ENCODE results near the gene NAV2. TPM values are rescaled to one million over a fixed set of nuclear protein-coding genes. Genes with fewer than 3 reads are reported as not detected.

NAV2 gene
- total RNA-seq, 1 experiment from 2014 or later, result 46.3 TPM

GRCh38 chr11:19862091-19862490, 149.5 kb downstream of the NAV2 start:
- Histone ChIP-seq H4K8ac (replicated peaks; ENCODE audit: insufficient read length, low read depth, low read length) (no peak overlapping the region), H3K56ac (ENCODE audit: insufficient read length, low read depth, low read length) (no peak overlapping the region), H3K23ac (ENCODE audit: insufficient read length, low read depth, low read length) (no peak overlapping the region), H3K79me1 (ENCODE audit: insufficient read depth, low read depth, low read length, poor library complexity, severe bottlenecking) (no peaks in the 10 kb centered on the region), H3K4me1 (ENCODE audit: insufficient read depth, low read length) (peaks cover 9% of the 10 kb centered on the region), H3K9ac (ENCODE audit: extremely low read depth, insufficient read length, low read length) (no peak overlapping the region), H3T11ph (ENCODE audit: low read length) (no peak overlapping the region), H4K5ac (ENCODE audit: insufficient read length, low read depth, low read length) (no peak overlapping the region), H3K4ac (ENCODE audit: low read depth, low read length) (no peak overlapping the region), H3K23me2 (ENCODE audit: insufficient read length, low read depth, low read length, poor library complexity, severe bottlenecking) (no peaks in the 10 kb centered on the region), H3K14ac (ENCODE audit: insufficient read depth, low read length) (no peak overlapping the region; the same call in 1 of the 2 replicates), H2BK15ac (ENCODE audit: low read depth, low read length) (no peak overlapping the region), H2AK5ac (ENCODE audit: insufficient read length, low read length) (no peak overlapping the region), H3K27ac (ENCODE audit: insufficient read length, low read depth, low read length) (no peak overlapping the region), H3K4me2 (ENCODE audit: insufficient read depth, insufficient read length, low read length) (no peak overlapping the region), H4K20me1 (ENCODE audit: control insufficient read depth, insufficient read depth, insufficient read length) (no peaks in the 10 kb centered on the region), H3K9me3 (ENCODE audit: control insufficient read depth, low read depth, low read length) (no peaks in the 10 kb centered on the region), H2AFZ (ENCODE audit: low read length) (no peak overlapping the region), H2BK120ac (ENCODE audit: low read depth, low read length, poor library complexity, severe bottlenecking) (no peak overlapping the region), H3K18ac (ENCODE audit: insufficient read length, low read depth, low read length) (no peak overlapping the region), H2BK5ac (ENCODE audit: insufficient read length, low read length) (no peak overlapping the region), H2BK20ac (ENCODE audit: low read depth, low read length, poor library complexity, severe bottlenecking) (no peak overlapping the region), H2BK12ac (ENCODE audit: insufficient read length, low read depth, low read length) (no peak overlapping the region), H4K91ac (ENCODE audit: insufficient read length, low read depth, low read length) (no peak overlapping the region), H3K27me3 (ENCODE audit: insufficient read depth, low read length) (no peaks in the 10 kb centered on the region), H3K79me2 (ENCODE audit: insufficient read depth, low read length) (no peaks in the 10 kb centered on the region)
- Mint-ChIP-seq H3K9me3 (peaks cover 4 to 5% of the 10 kb centered on the region in 2 experiments), H3K4me1 (peaks cover 23% of the 10 kb centered on the region in 2 experiments), H3K36me3 (ENCODE audit: insufficient read depth in 1 of 3, low read depth in 3 of 3) (peaks cover 15 to 20% (median 16%) of the 10 kb centered on the region in 3 experiments), H3K27ac (no peak overlapping the region), H3K4me3 (no peak overlapping the region), H3K27me3 (ENCODE audit: low read depth) (no peaks in the 10 kb centered on the region)
- WGBS (ENCODE audit: extremely low coverage, insufficient read length, low lambda C conversion rate), result no CpG with 5 or more reads among the region's 4 CpGs
- no peak for TF ChIP-seq CTCF (conservative IDR thresholded peaks at IDR 0.05)
- DNase-seq, result no peak
